Activated CD8-positive, alpha-beta memory T cell treated with anti-CD3 and anti-CD28 coated beads for 4 hours (primary cell): ENCODE results near the gene FAM111A.

Experiments used
- DNase-seq, 2 donors: peaks; one replicate each; pipeline ENCODE4 v3.0.0-alpha.2; 2020; ENCODE audit warnings: low read depth in 2 of 2

FAM111A gene

GRCh38 chr11:59180168-59180776 lies 37.6 kb downstream of the FAM111A start:
- no peak for DNase-seq

GRCh38 chr11:59180907-59181306 lies 38.3 kb downstream of the FAM111A start:
- no peak for DNase-seq

- no peak for DNase-seq
Measured at GRCh38 chr11:59181746-59182456, 39.2 kb downstream of the FAM111A start.

GRCh38 chr11:59182457-59183151 lies 39.9 kb downstream of the FAM111A start:
- DNase-seq: no peak

GRCh38 chr11:59183771-59184170 lies 41.1 kb downstream of the FAM111A start:
- no peak for DNase-seq

GRCh38 chr11:59184691-59185339 lies 42.2 kb downstream of the FAM111A start:
- no peak for DNase-seq

- DNase-seq: no peak
Measured at GRCh38 chr11:59185386-59185945, 42.8 kb downstream of the FAM111A start.

- DNase-seq: no peak
Measured at GRCh38 chr11:59186130-59186594, 43.5 kb downstream of the FAM111A start.

GRCh38 chr11:59187035-59187434 lies 44.4 kb downstream of the FAM111A start:
- no peak for DNase-seq

- DNase-seq: no peak
Measured at GRCh38 chr11:59187587-59187986, 44.9 kb downstream of the FAM111A start.

- no peak for DNase-seq
Measured at GRCh38 chr11:59188954-59189353, 46.3 kb downstream of the FAM111A start.

- DNase-seq: no peak
Measured at GRCh38 chr11:59189986-59190385, 47.3 kb downstream of the FAM111A start.

- no peak for DNase-seq
Measured at GRCh38 chr11:59191095-59191494, 48.4 kb downstream of the FAM111A start.

- no peak for DNase-seq
Measured at GRCh38 chr11:59191890-59192289, 49.2 kb downstream of the FAM111A start.

GRCh38 chr11:59192446-59193020 lies 49.9 kb downstream of the FAM111A start:
- DNase-seq: no peak

GRCh38 chr11:59193587-59194130 lies 51.0 kb downstream of the FAM111A start:
- DNase-seq: no peak

GRCh38 chr11:59195586-59195985 lies 52.9 kb downstream of the FAM111A start:
- DNase-seq: no peak

GRCh38 chr11:59196777-59197176 lies 54.1 kb downstream of the FAM111A start:
- no peak for DNase-seq

GRCh38 chr11:59197991-59198390 lies 55.3 kb downstream of the FAM111A start:
- no peak for DNase-seq

GRCh38 chr11:59198726-59199125 lies 56.1 kb downstream of the FAM111A start:
- DNase-seq: no peak
